Sciatic nerve (tissue), 2 donors: Measurements from ENCODE around the gene TPX2. TPM values are rescaled to one million over a fixed set of nuclear protein-coding genes. Genes with fewer than 3 reads are reported as not detected.

Experiments
- ATAC-seq: fragments of 200-7000 bp; cut with Tn5 transposase; one replicate; pipeline ENCODE4 v1.9.1; 2020; ENCODE audit warnings: mild to moderate bottlenecking, moderate library complexity
- DNase-seq: peaks from one replicate; pipeline ENCODE4 v3.0.0-alpha.2; 2020; ENCODE audit warnings: low spot score
- intact Hi-C: fragments of 100-400 bp; cut with DNase I; formaldehyde crosslinking; loops from one replicate; pipeline ENCODE4 v1.14.2; 2022
- total RNA-seq: library from RNA; stranded (reverse); fragmentation: NEBNext Ultra II Directional; extraction: Animal tissue kit (Norgen Biotek cat#: 25700); gene quantifications from one replicate; pipeline ENCODE4 v1.2.1, GENCODE V29; 2021
- donor health status: DM: no; HTN: no; CAD: no.
- donor health status: DM: no; HTN: no; CAD: no.

Gene TPX2, protein sequence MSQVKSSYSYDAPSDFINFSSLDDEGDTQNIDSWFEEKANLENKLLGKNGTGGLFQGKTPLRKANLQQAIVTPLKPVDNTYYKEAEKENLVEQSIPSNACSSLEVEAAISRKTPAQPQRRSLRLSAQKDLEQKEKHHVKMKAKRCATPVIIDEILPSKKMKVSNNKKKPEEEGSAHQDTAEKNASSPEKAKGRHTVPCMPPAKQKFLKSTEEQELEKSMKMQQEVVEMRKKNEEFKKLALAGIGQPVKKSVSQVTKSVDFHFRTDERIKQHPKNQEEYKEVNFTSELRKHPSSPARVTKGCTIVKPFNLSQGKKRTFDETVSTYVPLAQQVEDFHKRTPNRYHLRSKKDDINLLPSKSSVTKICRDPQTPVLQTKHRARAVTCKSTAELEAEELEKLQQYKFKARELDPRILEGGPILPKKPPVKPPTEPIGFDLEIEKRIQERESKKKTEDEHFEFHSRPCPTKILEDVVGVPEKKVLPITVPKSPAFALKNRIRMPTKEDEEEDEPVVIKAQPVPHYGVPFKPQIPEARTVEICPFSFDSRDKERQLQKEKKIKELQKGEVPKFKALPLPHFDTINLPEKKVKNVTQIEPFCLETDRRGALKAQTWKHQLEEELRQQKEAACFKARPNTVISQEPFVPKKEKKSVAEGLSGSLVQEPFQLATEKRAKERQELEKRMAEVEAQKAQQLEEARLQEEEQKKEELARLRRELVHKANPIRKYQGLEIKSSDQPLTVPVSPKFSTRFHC
- 0.71 TPM for total RNA-seq

DNA sequence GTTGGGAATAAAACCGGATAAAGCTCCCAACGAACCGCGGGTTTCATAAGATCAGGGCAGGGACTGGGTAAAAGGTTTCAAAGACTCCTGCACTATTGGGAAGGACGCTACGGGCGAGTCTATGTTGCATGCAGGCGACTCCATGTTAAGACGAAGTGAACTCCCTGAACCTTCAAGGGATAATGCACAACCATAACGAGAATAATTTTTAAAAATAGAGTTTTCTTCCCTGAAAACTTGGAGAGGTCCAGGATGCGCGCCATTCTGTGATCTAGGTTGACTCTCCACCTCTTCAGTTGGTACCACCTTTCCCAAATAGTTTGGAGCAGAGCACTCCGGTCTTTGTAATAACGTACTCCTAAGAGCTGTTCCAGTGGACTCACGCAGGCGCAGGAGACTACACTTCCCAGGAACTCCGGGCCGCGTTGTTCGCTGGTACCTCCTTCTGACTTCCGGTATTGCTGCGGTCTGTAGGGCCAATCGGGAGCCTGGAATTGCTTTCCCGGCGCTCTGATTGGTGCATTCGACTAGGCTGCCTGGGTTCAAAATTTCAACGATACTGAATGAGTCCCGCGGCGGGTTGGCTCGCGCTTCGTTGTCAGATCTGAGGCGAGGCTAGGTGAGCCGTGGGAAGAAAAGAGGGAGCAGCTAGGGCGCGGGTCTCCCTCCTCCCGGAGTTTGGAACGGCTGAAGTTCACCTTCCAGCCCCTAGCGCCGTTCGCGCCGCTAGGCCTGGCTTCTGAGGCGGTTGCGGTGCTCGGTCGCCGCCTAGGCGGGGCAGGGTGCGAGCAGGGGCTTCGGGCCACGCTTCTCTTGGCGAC, at the start of gene TPX2:
TSS of gene TPX2 (plus strand) at position 562 of the 821 bp plus-strand sequence. CDS start 18,187 bp downstream, outside the sequence.
- ATAC-seq (peak; percentile 100), DNase-seq (peak; percentile 96)
- intact Hi-C loops, result no loop called here

DNA sequence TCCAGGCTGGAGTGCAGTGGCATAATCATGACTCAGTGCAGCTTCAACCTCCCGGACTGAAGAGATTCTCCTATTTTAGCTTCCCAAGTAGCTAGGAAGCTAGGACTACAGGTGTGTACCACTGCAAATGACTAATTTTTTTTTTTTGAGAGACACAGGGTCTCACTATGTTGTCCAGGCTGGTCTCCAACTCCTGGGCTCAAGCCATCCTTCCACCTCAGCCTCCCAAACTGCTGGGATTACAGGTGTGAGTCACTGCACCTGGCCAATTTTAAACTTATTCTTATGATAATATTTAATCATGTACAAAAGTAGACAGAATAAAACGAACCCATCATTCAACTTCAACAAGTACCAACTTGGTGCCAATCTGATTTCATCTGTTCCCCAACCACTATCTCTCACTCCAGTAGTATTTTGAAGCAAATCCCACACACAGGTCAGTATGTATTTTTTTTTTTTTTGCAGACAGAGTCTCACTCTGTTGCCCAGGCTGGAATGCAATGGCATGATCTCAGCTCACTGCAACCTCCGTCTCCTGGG, 48.9 kb upstream of the TPX2 start:
- DNase-seq, result no peak
- intact Hi-C loops, result no loop called here

DNA sequence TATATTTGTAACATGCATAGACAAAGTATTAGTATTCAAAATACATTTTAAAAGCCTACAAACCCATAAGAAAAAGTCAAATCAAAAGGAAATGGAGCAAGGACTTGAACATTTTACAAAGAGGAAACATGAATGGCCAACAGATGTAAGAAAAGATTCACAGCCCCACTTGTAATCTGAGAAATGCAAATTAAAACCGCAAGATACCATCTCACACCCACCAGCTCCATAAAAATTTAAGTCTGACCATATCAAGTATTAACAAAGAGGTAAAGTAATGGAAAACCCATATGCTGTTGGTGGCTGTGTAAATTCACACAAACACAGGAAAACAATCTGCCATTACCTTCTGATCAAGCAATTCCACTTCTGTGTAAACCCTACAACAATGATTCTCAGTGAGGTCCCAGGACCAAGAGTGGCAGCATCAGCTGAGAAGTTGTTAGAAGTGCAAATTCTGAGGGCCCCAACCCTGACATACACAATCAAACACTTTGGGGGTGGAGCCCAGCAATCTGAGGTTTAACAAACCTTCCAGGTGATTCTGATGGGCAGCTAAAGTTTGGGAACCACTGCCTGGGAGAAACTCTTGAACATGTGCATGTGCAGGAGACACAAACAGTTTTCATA, 47.3 kb upstream of the TPX2 start:
- ATAC-seq (no peak), DNase-seq (no peak)
- intact Hi-C loops, result no loop called here

More for the DNA sequence above, 48.9 kb upstream of the TPX2 start:
- ATAC-seq, result no peak

DNA sequence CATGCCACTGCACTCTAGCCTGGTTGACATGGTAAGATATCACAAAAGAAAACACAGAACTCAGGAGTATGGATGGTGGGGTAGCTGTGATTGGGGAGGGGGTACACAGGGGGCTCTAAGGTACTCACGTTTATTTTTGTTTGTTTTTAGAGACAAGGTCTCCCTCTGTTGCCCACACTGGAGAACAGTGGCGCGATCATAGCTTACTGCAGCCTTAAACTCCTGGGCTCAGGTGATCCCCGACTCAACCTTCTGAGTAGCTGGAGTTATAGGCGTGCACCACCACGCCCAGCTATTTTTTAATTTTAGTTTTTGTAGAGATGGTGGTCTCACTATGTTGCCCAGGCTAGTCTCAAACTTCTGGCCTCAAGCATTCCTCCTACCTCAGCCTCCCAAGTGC, 45.7 kb upstream of the TPX2 start:
- DNase-seq, result no peak
- intact Hi-C loops, result no loop called here
- ATAC-seq, result no peak

DNA sequence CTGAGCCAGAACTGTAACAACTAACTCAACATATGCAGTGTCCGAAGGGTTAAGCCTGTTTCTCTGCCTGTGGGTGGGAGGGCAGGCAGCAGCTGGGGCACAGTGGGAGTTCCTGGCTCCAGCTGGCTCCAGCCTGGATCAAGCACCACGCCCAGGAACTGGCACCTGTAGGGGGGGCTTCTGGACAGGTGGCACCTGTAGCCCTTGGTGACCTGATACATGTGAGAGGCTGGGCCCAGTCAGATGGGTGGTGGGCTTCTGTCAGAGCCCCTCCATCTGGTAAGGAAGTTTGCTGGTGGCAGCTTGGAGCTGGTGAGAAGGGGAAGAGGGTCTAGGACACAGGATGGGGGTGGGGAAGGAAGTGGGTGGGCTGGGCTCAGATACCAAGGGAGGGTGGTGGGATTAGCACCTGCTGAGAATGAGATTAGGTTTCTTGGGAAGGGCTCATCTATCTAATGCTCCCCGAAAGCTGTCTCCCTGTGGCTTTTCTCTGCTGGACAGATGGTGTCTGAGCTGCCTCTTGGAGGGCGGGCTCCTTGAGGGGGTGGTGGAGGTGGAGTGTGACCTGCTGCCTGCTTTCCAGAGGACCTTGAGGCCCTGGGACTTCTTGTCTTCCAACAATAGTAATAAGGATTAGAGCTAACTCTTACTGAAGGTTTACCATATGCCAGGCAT, 45.0 kb upstream of the TPX2 start:
- intact Hi-C loops, result no loop called here
- DNase-seq (no peak), ATAC-seq (no peak)

DNA sequence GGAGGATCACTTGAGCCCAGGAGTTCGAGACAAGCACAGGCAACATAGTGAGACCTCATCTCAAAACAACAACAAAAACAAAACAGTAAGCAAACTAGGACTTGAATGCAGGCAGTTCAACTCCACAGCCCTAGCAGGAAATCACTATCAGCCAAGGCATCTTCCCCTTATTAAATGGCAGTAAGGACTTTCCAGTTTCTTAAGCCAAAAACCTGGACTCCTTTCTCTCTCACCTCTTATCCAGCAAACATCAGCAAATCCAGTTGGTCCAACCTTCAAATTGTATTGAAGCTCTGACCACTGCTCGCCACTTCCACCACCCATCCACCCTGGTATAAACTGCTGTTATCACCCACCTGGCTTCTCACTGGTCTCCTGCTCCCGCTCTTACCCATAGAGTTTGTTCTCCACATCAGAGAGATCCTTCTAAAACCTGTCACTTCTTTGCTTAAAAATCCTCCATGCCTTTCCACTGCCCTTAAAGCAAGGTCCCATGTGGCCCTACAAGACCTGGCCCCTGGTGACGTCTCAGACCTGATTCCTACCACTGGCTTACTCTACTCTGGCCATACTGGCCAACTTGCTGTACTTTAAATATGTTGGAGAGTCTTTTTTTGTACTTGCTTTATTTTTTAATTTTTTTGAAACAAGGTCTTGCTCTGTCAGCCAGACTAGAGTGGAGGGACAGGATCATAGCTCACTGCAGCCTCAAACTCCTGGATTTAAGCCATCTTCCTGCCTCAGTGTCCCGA, 44.1 kb upstream of the TPX2 start:
- no peak for ATAC-seq
- intact Hi-C loops, result no loop called here

DNA sequence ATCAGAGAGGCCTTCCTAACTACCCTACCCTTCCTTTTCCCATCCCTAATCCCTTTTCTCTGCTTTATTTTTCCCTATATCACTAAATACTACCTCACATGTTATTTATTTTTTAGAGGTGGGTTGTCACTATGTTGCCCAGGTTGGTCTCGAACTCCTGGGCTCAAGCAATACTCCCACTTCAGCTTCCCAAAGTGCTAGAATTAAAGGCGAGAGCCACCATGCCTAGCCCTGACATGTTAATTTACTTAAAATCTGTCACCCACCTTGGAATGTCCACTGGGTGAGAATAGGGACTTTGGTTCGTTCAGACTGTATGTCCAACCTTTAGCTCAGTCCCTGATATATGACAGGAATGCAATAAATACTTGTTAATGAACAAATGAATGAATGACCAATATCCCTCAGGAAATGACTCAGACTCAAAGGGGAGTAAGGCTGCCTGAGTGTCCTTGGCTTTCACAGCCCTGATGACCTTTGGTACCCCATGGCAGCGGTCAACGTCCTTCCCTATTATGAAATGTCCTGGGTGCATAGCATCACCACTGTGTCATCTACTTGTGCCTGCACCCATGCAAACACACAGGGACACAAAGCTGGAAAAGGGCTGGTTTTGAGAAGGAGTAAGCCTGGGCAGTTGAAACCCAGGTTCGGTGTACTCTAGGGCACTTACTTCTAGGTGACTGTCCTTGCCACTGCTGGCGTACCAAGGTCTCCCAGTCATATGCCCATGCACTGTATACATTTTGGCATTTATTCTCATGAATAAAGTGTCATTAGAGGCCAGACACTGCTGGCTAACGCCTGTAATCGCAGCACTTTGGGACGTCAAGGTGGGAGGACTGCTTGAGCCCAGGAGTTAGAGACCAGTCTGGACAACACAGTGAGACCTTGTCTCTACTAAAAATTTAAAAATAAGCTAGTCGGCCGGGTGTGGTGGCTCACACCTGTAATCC, 43.0 kb upstream of the TPX2 start:
- DNase-seq (no peak), ATAC-seq (peak; percentile 31)
- intact Hi-C loops, result no loop called here

More for the DNA sequence above, 44.1 kb upstream of the TPX2 start:
- DNase-seq, result no peak

DNA sequence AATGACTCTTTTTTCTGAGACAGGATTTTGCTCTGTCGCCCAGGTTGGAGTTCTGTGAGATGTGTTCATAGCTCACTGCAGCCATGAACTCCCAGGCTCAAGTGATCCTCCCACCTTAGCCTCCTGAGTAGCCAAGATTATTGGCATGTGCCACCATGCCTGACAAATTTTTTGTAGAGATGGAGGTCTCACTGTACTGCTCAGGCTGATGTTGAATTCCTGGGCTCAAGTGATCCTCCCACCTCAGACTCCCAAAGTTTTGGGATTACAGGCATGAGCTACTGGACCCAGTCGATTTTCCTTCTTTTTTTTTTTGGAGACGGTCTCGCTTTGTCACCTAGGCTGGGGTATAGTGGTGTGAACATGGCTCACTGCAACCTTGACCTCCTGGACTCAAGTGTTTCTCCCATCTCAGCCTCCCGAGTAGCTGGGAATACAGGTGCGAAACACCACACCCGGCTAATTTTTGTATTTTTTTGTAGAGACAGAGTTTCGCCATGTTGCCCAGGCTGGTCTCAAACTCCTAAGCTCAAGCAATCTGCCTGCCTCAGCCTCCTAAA, 40.8 kb upstream of the TPX2 start:
- intact Hi-C loops, result no loop called here
- no peak for DNase-seq
- ATAC-seq, result no peak

DNA sequence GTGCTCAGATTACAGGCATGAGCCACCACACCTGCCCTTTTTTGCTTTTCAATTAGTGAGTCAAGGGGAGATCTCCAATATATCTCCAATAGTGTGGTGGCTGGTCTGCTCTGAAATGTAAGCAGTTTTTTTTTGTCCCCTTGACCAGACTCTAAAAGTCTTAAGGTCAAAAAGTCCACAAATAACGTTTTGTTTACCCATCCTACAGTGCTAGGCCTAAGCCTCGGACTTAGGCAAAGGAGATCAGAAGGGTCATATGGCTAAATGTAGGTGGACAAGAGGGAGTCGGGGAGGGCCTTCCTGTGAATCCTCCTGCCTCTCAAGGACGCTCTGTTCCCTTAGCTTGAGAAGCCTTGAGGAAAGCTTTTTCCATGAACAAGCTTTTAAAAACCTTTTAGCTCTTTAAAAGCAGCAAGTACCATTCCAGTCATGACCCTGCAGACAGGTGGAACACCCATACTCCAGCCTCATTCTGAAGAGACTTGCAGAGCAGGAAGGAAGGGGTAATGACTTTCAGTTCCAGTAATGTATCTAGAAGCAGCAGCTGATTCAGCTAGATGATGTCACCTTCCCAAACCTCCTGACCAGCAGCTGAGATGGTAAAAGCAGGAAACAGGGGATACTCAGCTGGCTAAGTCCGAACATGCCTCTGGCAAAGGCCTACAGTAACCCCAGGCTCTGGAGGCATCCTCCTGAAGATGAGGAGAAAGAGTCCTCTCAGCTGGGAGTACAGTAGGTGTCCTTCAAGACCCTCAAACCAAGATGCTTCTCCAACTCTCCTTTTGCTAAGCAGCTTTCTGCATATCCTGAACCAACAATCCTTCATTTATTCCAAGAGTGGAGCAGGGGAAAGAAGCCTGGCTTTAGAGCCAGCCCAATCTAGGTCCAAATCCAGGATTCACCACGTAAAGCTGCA, 40.0 kb upstream of the TPX2 start:
- peak; percentile 75 for DNase-seq
- peak; percentile 94 for ATAC-seq
- intact Hi-C loops, result no loop called here

DNA sequence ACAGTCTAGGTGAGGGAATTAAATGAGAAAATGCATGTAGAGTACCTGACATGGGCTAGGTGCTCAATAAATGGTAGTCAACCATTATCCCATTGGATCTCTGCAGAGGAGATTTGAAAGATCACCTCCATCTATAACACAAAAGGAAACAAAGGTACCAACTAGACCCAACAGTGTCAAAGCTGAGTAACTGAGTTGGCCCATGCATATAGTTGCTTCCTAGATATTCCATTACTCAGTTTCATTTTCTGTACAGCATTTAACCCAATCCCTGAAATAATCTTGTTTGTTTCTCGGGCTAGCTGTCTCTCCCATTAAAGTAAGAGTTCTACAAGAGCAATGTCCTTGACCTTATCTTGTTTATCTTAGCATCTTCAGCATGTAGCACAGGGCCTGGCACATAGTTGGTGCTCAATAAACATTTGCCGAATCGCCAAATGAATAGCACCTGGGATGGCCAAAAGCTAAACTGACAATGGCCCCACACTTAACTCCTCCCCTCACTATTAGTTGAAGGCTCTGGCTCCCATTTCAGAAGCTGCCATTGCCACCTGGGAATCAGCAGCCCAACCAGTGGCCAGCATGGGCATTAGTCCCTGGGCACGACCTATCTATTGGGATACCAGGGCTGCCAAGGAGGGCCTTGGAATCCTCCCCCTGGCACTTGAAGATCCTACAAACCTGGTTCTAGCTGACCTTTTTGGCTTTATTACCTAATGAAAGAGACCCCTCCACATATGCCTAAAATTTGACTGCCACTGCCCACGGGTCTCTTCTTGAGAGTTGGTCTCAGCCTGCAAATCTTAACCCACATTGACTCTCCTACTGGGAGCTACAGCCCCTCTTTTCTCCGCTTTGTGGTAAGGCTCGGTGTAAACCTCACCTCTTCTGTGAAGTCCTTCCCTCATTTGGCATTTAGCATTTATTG, 39.0 kb upstream of the TPX2 start:
- intact Hi-C loops, result no loop called here
- DNase-seq (no peak), ATAC-seq (no peak)

DNA sequence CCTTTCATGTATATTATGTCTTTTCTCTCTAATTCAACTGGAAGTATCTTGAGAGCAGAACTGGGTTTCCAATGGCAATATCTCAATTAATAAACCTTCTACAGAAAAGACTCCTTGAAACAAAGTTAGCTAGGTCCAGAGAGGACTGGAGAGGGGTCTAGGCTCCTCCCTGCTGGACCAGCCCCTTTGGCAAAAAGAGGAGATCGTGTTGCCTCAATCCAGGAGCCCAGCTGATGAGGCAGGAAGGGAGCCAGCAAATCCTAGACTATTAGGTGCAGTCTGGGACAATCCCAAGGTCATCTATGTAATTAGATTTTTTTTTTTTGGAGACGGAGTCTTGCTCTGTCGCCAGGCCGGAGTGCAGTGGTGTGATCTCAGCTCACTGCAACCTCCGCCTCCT, 38.3 kb upstream of the TPX2 start:
- intact Hi-C loops, result no loop called here
- no peak for ATAC-seq

DNA sequence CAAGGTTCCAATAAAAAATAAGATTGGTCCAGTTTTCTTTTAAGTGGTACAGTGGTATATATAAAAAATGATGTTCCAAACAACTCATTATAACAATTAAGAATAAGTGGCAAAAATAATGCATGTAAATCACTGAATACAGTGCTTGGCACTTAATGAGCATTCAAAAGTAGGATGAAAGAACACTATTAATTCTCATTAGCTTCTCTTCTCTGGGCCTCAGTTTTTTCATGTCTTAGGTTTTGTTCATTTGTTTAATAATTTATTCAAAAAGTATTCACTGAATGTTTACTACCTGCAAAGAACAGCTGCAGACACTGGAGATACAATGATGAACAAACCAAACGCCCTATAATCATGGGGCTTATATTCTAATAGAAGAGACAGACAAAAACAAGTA, 37.5 kb upstream of the TPX2 start:
- DNase-seq (no peak), ATAC-seq (no peak)
- intact Hi-C loops, result no loop called here

More for the DNA sequence above, 38.3 kb upstream of the TPX2 start:
- DNase-seq, result no peak

DNA sequence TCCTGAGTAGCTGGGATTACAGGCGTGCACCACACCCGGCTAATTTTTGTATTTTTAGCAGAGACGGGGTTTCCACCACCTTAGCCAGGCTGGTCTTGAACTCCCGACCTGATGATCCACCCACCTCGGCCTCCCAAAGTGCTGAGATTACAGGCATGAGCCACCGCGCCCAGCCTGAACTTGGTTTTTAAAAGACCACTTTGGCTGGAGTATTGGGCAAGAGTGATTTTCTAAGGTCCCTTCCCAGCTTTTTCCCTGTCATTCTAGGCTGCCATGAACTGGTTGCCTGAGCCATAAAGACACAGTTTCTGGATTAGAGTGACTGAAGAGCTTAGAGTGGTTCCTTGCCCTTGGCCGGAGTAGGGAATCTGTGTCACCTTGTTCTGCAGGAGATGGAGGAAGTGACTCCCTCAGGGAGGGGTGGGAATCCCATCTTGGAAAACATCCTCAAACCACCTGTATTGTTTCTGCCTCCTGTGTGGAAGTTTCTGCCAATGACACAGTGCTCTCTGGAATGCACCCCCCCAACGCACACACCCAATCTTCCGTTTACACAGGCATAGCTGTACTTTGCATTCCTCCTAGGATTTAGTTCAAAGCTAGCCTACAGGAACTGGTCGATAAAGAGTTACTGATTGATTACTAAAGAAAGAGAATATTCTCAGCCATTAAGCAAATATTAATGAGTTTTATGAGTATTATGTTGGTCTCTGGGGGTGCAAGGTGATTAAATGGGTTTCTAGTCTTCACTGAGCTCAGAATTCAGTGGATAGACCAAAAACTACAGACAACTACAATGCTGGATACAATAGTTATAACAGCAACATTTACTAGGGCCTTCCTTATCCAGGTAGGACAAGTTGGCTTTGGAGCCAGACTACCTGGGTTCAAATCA, 34.6 kb upstream of the TPX2 start:
- ATAC-seq (peak; percentile 56), DNase-seq (no peak)
- intact Hi-C loops, result no loop called here
